Naive thymus-derived CD8-positive, alpha-beta T cell (primary cell): Measurements from ENCODE around the gene TSHZ3. TPM values are rescaled to one million over a fixed set of nuclear protein-coding genes. Genes with fewer than 3 reads are reported as not detected.
A peak's percentile ranks its signal among the peaks of the same experiment; 100 is the strongest.

Experiments
- ATAC-seq, 2 donors: fragments of 150-1000 bp; cut with Tn5 transposase in 1 of 2; sonication (Bioruptor Pico), chemical (Tn5 transposase) in 1 of 2; 1 replicate in 1 of 2; 2 replicates in 1 of 2; pipeline ENCODE4 v1.10.0; 2021; ENCODE audit warnings: mild to moderate bottlenecking in 2 of 2, moderate library complexity in 2 of 2
- POLR2A ChIA-PET: fragments of 350-600 bp; sonication (Branson Sonifier 250); formaldehyde crosslinking; loops from one replicate; lab custom pipeline; 2021; ENCODE audit warnings: antibody characterized with exemption; lab: Charles Lee
- DNase-seq, 10 donors: peaks; one replicate each; pipeline versions ENCODE4 v3.0.0 to v3.0.0-alpha.2; 2020 to 2022
- H3K27ac Mint-ChIP-seq, 10 donors: one replicate each; pipeline ENCODE4 v1.8.0; 2020 to 2022; ENCODE audit warnings: mild to moderate bottlenecking in 10 of 10, mixed read lengths in 10 of 10, moderate library complexity in 4 of 10, inconsistent platforms in 1 of 10
- H3K27me3 Mint-ChIP-seq, 5 donors: one replicate each; pipeline ENCODE4 v1.8.0; 2021 to 2022; ENCODE audit warnings: mixed read lengths in 5 of 5
- H3K36me3 Mint-ChIP-seq, 3 donors: one replicate each; pipeline ENCODE4 v1.8.0; 2020 to 2022; ENCODE audit warnings: mixed read lengths in 3 of 3, mild to moderate bottlenecking in 2 of 3, inconsistent platforms in 1 of 3
- H3K4me1 Mint-ChIP-seq, 4 donors: one replicate each; pipeline ENCODE4 v1.8.0; 2021 to 2022; ENCODE audit warnings: mixed read lengths in 4 of 4
- H3K4me3 Mint-ChIP-seq, 10 donors: one replicate each; pipeline ENCODE4 v1.8.0; 2020 to 2022; ENCODE audit warnings: mild to moderate bottlenecking in 10 of 10, mixed read lengths in 10 of 10, moderate library complexity in 6 of 10, inconsistent platforms in 1 of 10
- H3K9me3 Mint-ChIP-seq, 9 donors: one replicate each; pipeline ENCODE4 v1.8.0; 2020 to 2022; ENCODE audit warnings: mixed read lengths in 9 of 9, mild to moderate bottlenecking in 3 of 9, inconsistent platforms in 1 of 9, moderate library complexity in 1 of 9
- polyA plus RNA-seq, 3 donors: library from polyadenylated mRNA; unstranded; fragments of 300-500 nt; fragmentation: Illumina TruSeq; gene quantifications; one replicate each; pipeline ENCODE4 v1.2.3, GENCODE V29; 2021
- total RNA-seq, 8 experiments: library from RNA in 2 of 8; stranded (reverse) in 2 of 8; gene quantifications; one replicate each; pipeline ENCODE4 v1.2.3 and lab custom pipeline; 2021 to 2026

Gene TSHZ3
- total and polyA plus RNA-seq, 5 experiments from 2014 or later, result 0.09 TPM; not detected in 4

DNA sequence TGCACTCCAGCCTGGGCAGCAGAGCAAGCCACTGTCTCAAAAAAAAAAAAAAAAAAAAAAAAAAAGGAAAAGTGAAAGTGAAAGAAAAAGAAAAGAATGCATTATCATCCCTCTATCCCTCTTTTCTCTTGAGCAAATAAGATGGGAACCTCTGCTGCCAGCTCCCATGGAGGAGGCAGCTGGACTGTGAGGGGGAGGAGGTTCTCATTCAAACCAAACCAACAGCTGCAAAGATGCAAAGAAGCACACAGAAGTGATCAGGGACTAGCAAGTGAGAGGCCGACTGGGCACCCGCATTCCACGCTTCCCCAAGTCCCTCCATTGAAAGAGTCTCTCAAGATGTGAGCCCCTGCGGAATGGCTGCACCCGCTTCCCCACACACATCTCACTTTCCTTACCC, 63.5 kb downstream of the TSHZ3 start:
- no peak overlapping the region for H3K27ac Mint-ChIP-seq
- H3K36me3 Mint-ChIP-seq, result no peaks in the 10 kb centered on the region
- no peak for ATAC-seq
- H3K4me1 Mint-ChIP-seq, result peaks cover 0 to 7% (median 1%) of the 10 kb centered on the region in 4 donors
- POLR2A ChIA-PET, result no interaction called here
- no peak for DNase-seq
- H3K27me3 Mint-ChIP-seq, result peaks cover 0 to 8% (median 0%) of the 10 kb centered on the region in 5 donors
- H3K4me3 Mint-ChIP-seq, result no peak overlapping the region
- no peaks in the 10 kb centered on the region for H3K9me3 Mint-ChIP-seq

DNA sequence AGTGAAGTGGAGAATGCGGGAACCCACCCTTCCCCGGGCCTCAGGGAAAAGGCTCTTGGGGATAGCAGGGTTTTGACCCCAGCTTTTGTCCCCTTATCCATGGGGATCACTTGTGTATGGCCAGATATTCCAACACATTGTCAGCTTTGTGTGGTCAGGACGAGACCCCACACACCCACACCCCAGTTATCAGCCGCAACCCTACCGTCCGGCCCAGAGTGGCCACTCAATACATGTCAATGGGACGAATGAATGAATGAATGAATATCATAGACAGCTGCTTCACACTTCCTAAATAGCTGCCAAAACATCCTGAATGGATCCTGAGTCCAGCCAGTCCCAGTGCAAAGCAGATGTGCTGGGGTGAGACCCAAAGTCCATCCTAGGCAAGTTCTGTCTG, 64.6 kb downstream of the TSHZ3 start:
- POLR2A ChIA-PET, result no interaction called here
- no peak overlapping the region for H3K4me3 Mint-ChIP-seq
- H3K36me3 Mint-ChIP-seq, result no peaks in the 10 kb centered on the region
- H3K27ac Mint-ChIP-seq, result no peak overlapping the region
- H3K9me3 Mint-ChIP-seq, result no peaks in the 10 kb centered on the region
- ATAC-seq, result no peak
- no peak for DNase-seq
- H3K4me1 Mint-ChIP-seq, result peaks cover 0 to 7% (median 1%) of the 10 kb centered on the region in 4 donors
- H3K27me3 Mint-ChIP-seq, result peaks cover 0 to 8% (median 0%) of the 10 kb centered on the region in 5 donors

DNA sequence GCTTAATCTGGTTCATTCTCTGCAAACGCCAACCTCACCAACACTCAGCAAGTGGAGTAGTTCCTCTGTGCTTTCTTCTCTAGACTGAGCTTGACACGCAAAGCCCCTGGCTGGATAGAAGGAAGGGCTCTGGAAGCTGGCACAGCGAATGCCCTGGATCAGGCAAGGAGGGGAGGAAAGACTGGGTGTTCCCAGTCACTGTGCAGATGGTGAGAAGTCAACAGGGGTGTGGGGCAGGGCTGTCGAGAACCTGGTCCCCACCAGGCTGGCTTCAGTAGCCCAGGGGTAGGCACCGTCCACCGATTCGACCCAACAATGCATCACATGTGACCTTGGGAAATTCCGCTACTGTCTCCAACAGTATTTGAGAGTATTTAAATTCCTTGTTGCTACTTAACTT, 65.5 kb downstream of the TSHZ3 start:
- Mint-ChIP-seq H3K4me3 (no peak overlapping the region), H3K9me3 (no peaks in the 10 kb centered on the region), H3K4me1 (peaks cover 0 to 7% (median 1%) of the 10 kb centered on the region in 4 donors), H3K36me3 (no peaks in the 10 kb centered on the region), H3K27ac (no peak overlapping the region), H3K27me3 (peaks cover 0 to 9% (median 0%) of the 10 kb centered on the region in 5 donors)
- DNase-seq, result no peak
- no peak for ATAC-seq
- POLR2A ChIA-PET, result no interaction called here

DNA sequence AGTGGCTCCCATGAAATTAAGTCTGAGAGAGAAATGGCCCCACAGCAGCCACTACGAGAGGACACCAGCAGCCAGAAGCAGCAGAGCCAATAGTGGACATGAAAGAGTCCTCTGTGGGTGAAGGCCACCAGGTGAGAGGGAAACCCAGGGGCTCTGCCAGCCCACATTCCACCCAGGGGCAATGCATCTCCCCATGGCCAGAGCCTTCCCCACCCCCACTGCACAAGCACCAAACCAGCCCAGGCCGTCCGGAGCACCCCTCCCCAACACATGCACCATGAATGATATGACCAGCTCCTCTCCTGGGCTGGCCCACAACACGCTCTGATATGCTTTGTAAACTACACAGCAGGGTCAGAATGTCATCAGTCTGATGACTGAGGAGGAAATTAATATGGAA, 66.9 kb downstream of the TSHZ3 start:
- Mint-ChIP-seq H3K27me3 (peaks cover 0 to 14% (median 0%) of the 10 kb centered on the region in 5 donors), H3K4me1 (peaks cover 0 to 7% (median 1%) of the 10 kb centered on the region in 4 donors), H3K4me3 (no peak overlapping the region), H3K27ac (no peak overlapping the region), H3K36me3 (no peaks in the 10 kb centered on the region), H3K9me3 (no peaks in the 10 kb centered on the region)
- POLR2A ChIA-PET, result no interaction called here
- ATAC-seq, result no peak
- no peak for DNase-seq

DNA sequence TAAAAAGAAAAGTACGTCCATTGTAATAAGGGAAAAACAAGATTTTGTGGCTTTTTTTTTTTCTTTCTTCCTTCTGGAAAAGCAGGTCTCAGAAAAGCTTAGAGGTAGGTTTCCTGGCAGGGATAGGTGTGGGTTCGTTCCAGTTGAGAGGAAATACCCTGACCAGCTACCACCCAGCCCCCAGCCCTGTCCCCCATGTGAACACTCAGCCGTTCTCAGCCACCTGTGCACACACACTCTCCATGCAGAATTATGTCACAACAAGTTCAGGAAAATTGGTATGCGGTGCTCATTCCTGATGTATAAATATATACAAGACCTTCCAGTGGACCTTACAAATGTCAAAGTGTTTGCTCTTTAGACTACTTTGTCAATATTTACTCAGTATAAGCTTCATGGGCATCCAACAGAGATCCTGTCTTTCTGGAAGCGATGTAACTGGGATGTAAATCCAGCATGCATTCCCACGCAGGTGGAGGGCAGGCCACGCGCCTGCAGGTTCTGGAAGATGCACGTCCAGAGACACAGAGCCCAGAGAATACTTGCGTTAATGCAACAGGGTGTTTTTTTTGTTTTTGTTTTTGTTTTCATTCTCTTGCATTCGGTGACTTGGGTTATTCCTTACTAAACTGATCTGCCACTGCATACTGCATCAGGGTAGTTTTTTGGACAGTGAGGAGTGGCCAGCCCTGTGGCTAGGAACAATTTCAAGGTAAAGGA, 68.8 kb downstream of the TSHZ3 start:
- Mint-ChIP-seq H3K27me3 (peaks cover 0 to 14% (median 2%) of the 10 kb centered on the region in 5 donors), H3K9me3 (no peaks in the 10 kb centered on the region), H3K27ac (no peak overlapping the region), H3K4me1 (peaks cover 0 to 2% (median 0%) of the 10 kb centered on the region in 4 donors), H3K4me3 (no peak overlapping the region), H3K36me3 (no peaks in the 10 kb centered on the region)
- DNase-seq (no peak), ATAC-seq (no peak)
- POLR2A ChIA-PET, result no interaction called here

DNA sequence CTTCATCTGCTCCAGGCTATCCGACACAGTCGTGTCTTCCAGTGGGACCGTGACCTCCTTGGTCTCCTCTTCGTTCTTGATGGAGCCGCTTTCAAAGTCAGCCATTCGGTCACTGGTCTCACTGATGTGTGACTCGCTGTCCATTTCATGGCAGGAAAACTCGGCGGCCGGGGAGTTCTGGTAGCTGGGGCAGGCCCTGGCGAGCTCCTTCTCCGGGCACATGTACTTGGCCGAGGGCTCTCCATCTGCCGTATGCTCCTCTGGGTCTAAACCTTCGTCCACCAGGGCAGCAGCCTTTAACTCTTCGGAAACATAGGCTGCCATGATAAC, 69.8 kb downstream of the TSHZ3 start:
- DNase-seq (peak in 1 of 10 donors; percentile 56), ATAC-seq (no peak)
- Mint-ChIP-seq H3K27me3 (peaks cover 0 to 19% (median 2%) of the 10 kb centered on the region in 5 donors), H3K4me3 (no peak overlapping the region), H3K4me1 (peaks cover 0 to 2% (median 0%) of the 10 kb centered on the region in 4 donors), H3K9me3 (no peaks in the 10 kb centered on the region), H3K36me3 (no peaks in the 10 kb centered on the region), H3K27ac (no peak overlapping the region)
- POLR2A ChIA-PET, result no interaction called here

DNA sequence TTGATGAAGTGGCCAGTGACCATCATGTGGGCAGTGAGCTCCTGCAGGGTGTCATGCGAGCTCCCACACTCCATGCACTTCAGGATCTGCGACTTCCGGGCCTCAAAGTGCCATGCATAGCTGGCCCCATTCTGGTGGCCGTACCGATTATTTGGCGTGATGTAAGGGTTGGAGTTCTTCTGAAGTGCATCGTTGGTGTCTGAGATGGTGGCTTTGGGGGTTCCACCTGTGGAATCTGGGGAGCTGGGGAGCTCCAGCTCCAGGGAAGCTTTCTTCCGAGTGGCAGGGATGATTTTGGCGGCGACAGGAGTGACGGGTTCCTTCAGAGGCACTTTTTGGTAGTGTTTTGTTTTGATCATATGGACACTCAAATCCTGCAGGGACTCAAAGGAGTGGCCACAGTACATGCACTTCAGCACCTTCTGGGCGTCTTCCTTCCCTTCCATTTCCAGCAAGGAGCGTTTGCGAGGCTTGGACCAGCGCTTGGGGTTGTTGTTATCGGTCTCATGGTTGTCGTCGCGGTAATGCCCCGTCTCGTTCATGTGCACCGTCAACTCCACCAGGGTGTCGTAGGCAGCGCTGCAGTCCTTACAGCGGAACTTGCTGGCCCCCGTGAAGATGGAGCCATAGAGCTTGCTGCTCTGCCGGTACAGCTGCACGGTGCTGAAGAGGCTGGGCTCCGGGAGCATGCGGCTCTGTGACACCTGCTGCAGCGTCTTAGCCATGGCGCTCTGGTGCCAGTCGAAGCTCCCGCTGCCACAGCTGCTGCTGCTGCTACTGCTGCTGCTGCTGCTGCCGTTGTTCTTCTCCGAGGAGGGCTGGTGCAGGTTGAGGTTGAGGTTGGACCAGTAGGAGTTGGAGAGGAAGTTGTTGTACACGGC, 70.4 kb downstream of the TSHZ3 start:
- POLR2A ChIA-PET, result no interaction called here
- ATAC-seq (no peak), DNase-seq (peak in 1 of 10 donors; percentile 26)
- Mint-ChIP-seq H3K27ac (no peak overlapping the region), H3K36me3 (no peaks in the 10 kb centered on the region), H3K4me1 (peaks cover 0 to 2% (median 0%) of the 10 kb centered on the region in 4 donors), H3K27me3 (peaks cover 0 to 19% (median 2%) of the 10 kb centered on the region in 5 donors), H3K9me3 (no peaks in the 10 kb centered on the region), H3K4me3 (no peak overlapping the region)

DNA sequence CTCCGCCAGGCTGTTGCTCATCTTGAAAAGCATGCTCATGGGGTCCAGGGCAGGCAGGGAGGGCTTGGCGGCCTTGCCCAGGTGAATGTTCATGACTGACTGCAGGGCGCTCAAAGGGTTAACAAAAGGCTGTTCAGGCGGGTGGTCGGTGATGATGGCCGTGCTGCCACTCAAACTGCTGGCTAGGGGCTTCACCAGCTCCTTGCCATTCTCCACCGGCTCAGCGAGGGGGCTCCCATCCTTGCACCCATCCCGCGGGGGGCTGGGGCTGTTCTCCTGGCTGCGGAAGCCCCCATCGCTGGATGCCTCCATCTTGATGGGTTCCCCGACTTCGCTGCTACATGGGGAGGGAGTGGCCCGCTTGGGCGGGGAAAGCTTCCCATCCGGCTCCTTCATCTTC, 71.7 kb downstream of the TSHZ3 start:
- POLR2A ChIA-PET, result no interaction called here
- Mint-ChIP-seq H3K27ac (no peak overlapping the region), H3K4me1 (peaks cover 0 to 2% (median 0%) of the 10 kb centered on the region in 4 donors), H3K9me3 (no peaks in the 10 kb centered on the region), H3K36me3 (no peaks in the 10 kb centered on the region), H3K27me3 (peaks cover 0 to 19% (median 2%) of the 10 kb centered on the region in 5 donors), H3K4me3 (no peak overlapping the region)
- DNase-seq, result no peak
- ATAC-seq, result no peak

DNA sequence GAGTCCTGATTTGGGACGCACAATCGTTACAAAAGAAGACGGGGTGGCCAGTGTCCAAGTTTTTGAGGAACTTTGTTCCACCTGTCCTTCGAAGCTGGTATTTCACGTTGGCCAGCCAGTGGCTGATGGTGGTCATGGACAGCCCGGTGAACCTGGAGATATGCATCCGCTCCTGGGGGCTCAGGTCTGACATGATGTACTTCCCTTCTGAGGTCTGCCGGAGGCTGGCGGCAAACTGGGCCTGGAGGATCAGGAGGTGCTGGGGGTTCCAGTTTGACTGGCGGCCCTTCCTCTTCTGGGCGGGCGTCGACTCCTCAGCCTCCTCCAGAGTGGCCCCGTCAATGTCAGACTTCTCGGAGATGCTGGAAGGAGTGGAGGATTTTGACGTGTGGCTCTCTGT, 72.4 kb downstream of the TSHZ3 start:
- ATAC-seq (no peak), DNase-seq (no peak)
- Mint-ChIP-seq H3K27me3 (peaks cover 0 to 15% (median under 1%) of the 10 kb centered on the region in 5 donors), H3K4me1 (peaks cover 0 to 2% (median 0%) of the 10 kb centered on the region in 4 donors), H3K4me3 (no peak overlapping the region), H3K9me3 (no peaks in the 10 kb centered on the region), H3K27ac (no peak overlapping the region), H3K36me3 (no peaks in the 10 kb centered on the region)
- POLR2A ChIA-PET, result no interaction called here

DNA sequence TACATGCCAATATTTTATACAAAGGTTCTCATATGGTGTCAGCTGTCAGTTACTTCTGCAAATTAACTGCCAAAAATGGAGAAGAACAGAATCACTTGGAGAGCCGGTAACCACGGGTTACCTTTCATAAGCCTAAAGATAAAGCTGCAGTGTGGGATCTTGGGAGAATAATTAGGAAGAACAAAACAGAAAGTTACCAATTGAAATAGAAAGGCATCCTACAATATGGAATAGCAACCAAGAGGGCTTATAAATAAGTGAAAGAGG, 74.2 kb downstream of the TSHZ3 start:
- POLR2A ChIA-PET, result no interaction called here
- Mint-ChIP-seq H3K4me3 (no peak overlapping the region), H3K4me1 (peaks cover 0 to 2% (median 0%) of the 10 kb centered on the region in 4 donors), H3K27ac (no peak overlapping the region), H3K27me3 (peaks cover 0 to 15% (median 0%) of the 10 kb centered on the region in 5 donors), H3K9me3 (no peaks in the 10 kb centered on the region), H3K36me3 (no peaks in the 10 kb centered on the region)
- ATAC-seq (no peak), DNase-seq (no peak)

DNA sequence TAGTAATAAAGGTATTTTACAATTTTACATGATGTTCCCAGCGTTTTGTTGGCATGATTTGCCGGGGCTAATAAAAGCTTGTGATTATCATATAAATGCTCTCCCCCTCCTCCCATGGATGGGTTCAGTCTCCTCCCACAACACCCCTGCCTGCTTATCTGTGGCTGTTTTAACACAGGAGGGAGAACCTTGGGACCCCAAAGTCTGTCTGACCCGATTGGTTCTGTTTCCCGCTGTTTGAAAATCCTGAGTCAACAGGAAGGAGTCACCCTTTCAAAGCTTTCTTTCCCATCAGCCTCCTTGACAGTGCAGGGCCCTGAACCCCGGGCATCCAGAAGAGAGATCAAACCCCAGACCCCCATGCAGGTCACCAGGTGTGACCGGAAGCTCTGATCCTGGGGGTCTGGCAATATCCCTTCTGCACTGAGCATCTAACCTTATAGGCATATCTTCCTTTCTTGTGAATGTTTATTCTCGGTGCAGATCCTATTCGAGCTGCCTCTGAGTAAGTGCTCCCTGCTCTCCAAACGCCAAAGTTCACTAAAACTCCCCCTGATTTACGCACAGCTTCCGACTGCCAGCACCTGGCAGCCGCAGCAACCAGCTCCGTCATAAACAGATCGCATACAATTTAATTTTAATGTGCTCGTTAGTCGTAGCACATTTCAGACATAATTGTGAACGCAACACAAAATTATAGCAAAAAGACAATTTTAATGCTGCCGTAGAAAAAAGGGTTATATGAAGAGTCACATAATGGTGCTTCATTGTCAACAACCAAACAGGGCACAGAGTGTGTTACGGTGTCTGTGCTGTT, 74.8 kb downstream of the TSHZ3 start:
- ATAC-seq (no peak), DNase-seq (no peak)
- Mint-ChIP-seq H3K9me3 (no peaks in the 10 kb centered on the region), H3K27ac (no peak overlapping the region), H3K4me3 (no peak overlapping the region), H3K36me3 (no peaks in the 10 kb centered on the region), H3K27me3 (peaks cover 0 to 15% (median 0%) of the 10 kb centered on the region in 5 donors), H3K4me1 (peaks cover 0 to 2% (median 0%) of the 10 kb centered on the region in 4 donors)
- POLR2A ChIA-PET, result no interaction called here

DNA sequence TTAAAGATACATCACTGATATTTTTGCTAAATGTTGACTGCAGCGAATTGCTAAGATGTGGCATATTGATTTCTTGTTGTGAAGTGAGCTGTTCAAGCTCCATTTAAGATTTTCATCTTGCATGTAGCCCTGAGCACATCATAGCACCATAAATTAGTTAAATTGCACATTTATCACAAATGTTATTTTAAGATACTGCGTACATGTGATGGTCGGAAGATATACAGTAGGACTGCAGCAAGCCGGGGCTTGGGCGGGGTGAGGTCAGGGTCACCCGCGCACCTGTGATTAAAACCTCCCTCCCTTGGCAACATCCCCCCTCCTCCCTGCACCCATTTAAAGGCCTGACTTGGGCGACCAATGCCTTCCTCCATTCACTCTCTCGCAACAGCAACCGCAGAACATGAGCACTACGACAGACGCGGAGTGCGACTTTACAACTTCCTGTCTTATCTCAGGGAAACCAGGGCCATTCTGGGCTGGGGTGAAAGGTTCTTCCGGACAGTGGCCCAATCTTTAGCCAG, 76.6 kb downstream of the TSHZ3 start:
- no peaks in the 10 kb centered on the region for H3K36me3 Mint-ChIP-seq
- peaks cover 0 to 1% (median 0%) of the 10 kb centered on the region in 9 donors for H3K9me3 Mint-ChIP-seq
- POLR2A ChIA-PET, result no interaction called here
- peaks cover 0 to 5% (median 0%) of the 10 kb centered on the region in 5 donors for H3K27me3 Mint-ChIP-seq
- no peak for ATAC-seq
- H3K4me1 Mint-ChIP-seq, result peaks cover 0 to 2% (median 0%) of the 10 kb centered on the region in 4 donors
- H3K4me3 Mint-ChIP-seq, result no peak overlapping the region
- no peak for DNase-seq
- H3K27ac Mint-ChIP-seq, result no peak overlapping the region
